Stimulated activated CD4-positive, alpha-beta T cell treated with anti-CD3 and anti-CD28 coated beads, Interleukin-2, amount 100 ng/mL, for 48 hours (primary cell): ENCODE results near the gene ACADSB.

Experiments used
- DNase-seq, 2 donors: peaks; one replicate each; pipeline ENCODE4 v3.0.0-alpha.2; 2020

The ACADSB gene

GRCh38 chr10:123103944-123104343, 95.1 kb downstream of the ACADSB start:
- no peak for DNase-seq
